Measurements from ENCODE around the gene F2RL1. TPM values are rescaled to one million over a fixed set of nuclear protein-coding genes. Genes with fewer than 3 reads are reported as not detected.

Gene F2RL1
- polyA plus RNA-seq, 1 donor (not counting 4 experiments of a cell fraction or from before 2014, with no cell fraction given) = 182 TPM

DNA sequence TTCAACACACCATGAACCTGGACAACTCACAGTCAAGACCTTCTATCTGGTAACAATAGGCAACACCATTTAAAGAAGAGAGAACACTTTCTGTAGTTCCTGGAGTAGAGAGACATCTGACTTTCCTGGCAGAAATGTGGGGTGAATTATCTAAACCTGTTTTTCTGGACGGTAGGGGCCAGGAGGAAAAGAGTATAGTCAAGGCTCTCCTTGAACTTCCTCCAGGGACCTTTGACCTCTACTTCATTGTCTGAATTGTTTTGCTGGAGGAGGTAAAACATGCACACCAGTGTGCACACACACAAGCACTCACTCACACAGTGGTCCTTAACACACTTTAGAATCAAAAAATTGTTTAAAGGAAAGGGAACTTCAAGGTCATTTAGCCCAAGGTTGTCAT lies 44.2 kb downstream of the F2RL1 start:
- H3K4me2 ChIP-seq (ENCODE audit: control insufficient read depth, extremely low read depth, insufficient read depth, low read depth, low read length) = no peak overlapping the region
- H3K27me3 ChIP-seq (ENCODE audit: control insufficient read depth, extremely low read depth, insufficient read depth, low read length) = no peaks in the 10 kb centered on the region
- TF ChIP-seq EZH2 (IDR thresholded peaks at IDR 0.05; ENCODE audit: low read length) = no peak
- TF ChIP-seq, protein P1, sequence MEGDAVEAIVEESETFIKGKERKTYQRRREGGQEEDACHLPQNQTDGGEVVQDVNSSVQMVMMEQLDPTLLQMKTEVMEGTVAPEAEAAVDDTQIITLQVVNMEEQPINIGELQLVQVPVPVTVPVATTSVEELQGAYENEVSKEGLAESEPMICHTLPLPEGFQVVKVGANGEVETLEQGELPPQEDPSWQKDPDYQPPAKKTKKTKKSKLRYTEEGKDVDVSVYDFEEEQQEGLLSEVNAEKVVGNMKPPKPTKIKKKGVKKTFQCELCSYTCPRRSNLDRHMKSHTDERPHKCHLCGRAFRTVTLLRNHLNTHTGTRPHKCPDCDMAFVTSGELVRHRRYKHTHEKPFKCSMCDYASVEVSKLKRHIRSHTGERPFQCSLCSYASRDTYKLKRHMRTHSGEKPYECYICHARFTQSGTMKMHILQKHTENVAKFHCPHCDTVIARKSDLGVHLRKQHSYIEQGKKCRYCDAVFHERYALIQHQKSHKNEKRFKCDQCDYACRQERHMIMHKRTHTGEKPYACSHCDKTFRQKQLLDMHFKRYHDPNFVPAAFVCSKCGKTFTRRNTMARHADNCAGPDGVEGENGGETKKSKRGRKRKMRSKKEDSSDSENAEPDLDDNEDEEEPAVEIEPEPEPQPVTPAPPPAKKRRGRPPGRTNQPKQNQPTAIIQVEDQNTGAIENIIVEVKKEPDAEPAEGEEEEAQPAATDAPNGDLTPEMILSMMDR (optimal IDR thresholded peaks at IDR 0.05 in 1 of 3, IDR thresholded peaks at IDR 0.05 in 1 of 3, conservative IDR thresholded peaks at IDR 0.05 in 1 of 3; ENCODE audit: extremely low read depth in 1 of 3, insufficient read depth in 2 of 3, low read length in 3 of 3) = no peak
- H3K4me3 ChIP-seq (ENCODE audit: control insufficient read depth in 2 of 3, extremely low read depth in 1 of 3, insufficient read depth in 2 of 3, low read depth in 1 of 3, low read length in 3 of 3) = no peak overlapping the region
- no peaks in the 10 kb centered on the region for H3K79me2 ChIP-seq (ENCODE audit: control insufficient read depth, insufficient read depth, low read length)
- no peaks in the 10 kb centered on the region for H3K36me3 ChIP-seq (ENCODE audit: control insufficient read depth in 2 of 2, extremely low read depth in 1 of 2, insufficient read depth in 2 of 2, low read length in 2 of 2)
- H3K27ac ChIP-seq (ENCODE audit: control insufficient read depth, insufficient read depth, low read length) = no peak overlapping the region
- no peaks in the 10 kb centered on the region for H3K9me3 ChIP-seq (ENCODE audit: control insufficient read depth, low read depth, low read length)
- no peaks in the 10 kb centered on the region for H4K20me1 ChIP-seq (ENCODE audit: control insufficient read depth, extremely low read depth, insufficient read depth, low read length)
- no peak overlapping the region for H3K9ac ChIP-seq (ENCODE audit: control insufficient read depth, extremely low read depth, insufficient read depth, low read length)
- no peak for DNase-seq (ENCODE audit: low read depth, low spot score)
- H3K9me1 ChIP-seq (ENCODE audit: control insufficient read depth, extremely low read depth, insufficient read depth, low read length) = no peaks in the 10 kb centered on the region
- no peak for FAIRE-seq
- no peak overlapping the region for H2AFZ ChIP-seq (ENCODE audit: control insufficient read depth, low read length)
- peaks cover 3% of the 10 kb centered on the region for H3K4me1 ChIP-seq (ENCODE audit: control insufficient read depth, extremely low read depth, insufficient read depth, low read length)
- dilution Hi-C loops (cut with MboI; ENCODE audit: extremely low pct_ligation_motif_present, low sequenced_read_pairs) = no loop called here

DNA sequence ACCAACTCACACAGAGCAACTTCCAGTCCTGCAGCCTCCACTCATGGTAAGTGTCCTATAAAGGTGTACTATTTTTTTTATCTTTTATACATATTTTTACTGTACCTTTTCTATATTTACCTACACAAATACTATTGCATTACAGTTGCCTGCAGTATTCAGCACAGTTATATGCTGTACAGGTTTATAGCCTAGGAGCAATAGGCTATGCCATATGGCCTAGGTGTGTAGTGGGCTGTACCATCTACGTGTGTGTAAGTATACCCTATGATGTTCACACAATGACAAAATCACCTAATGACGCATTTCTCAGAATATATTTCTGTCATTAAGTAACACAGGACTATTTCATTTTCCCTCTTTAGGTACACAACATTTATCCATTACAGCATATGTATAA lies 47.7 kb downstream of the F2RL1 start:
- no peak for TF ChIP-seq EZH2 (IDR thresholded peaks at IDR 0.05; ENCODE audit: low read length)
- TF ChIP-seq, protein P1 (optimal IDR thresholded peaks at IDR 0.05 in 1 of 3, IDR thresholded peaks at IDR 0.05 in 1 of 3, conservative IDR thresholded peaks at IDR 0.05 in 1 of 3; ENCODE audit: extremely low read depth in 1 of 3, insufficient read depth in 2 of 3, low read length in 3 of 3) = no peak
- H3K27ac ChIP-seq (ENCODE audit: control insufficient read depth, insufficient read depth, low read length) = no peak overlapping the region
- H3K4me2 ChIP-seq (ENCODE audit: control insufficient read depth, extremely low read depth, insufficient read depth, low read depth, low read length) = no peak overlapping the region
- peaks cover 4% of the 10 kb centered on the region for H3K4me1 ChIP-seq (ENCODE audit: control insufficient read depth, extremely low read depth, insufficient read depth, low read length)
- dilution Hi-C loops (cut with MboI; ENCODE audit: extremely low pct_ligation_motif_present, low sequenced_read_pairs) = no loop called here
- no peaks in the 10 kb centered on the region for H3K36me3 ChIP-seq (ENCODE audit: control insufficient read depth in 2 of 2, extremely low read depth in 1 of 2, insufficient read depth in 2 of 2, low read length in 2 of 2)
- FAIRE-seq (no peak), DNase-seq (ENCODE audit: low read depth, low spot score) (no peak)
- no peak overlapping the region for H3K4me3 ChIP-seq (ENCODE audit: control insufficient read depth in 2 of 3, extremely low read depth in 1 of 3, insufficient read depth in 2 of 3, low read depth in 1 of 3, low read length in 3 of 3)
- no peaks in the 10 kb centered on the region for H3K27me3 ChIP-seq (ENCODE audit: control insufficient read depth, extremely low read depth, insufficient read depth, low read length)
- no peaks in the 10 kb centered on the region for H4K20me1 ChIP-seq (ENCODE audit: control insufficient read depth, extremely low read depth, insufficient read depth, low read length)
- no peak overlapping the region for H2AFZ ChIP-seq (ENCODE audit: control insufficient read depth, low read length)
- H3K9me1 ChIP-seq (ENCODE audit: control insufficient read depth, extremely low read depth, insufficient read depth, low read length) = no peaks in the 10 kb centered on the region
- no peaks in the 10 kb centered on the region for H3K9me3 ChIP-seq (ENCODE audit: control insufficient read depth, low read depth, low read length)
- no peaks in the 10 kb centered on the region for H3K79me2 ChIP-seq (ENCODE audit: control insufficient read depth, insufficient read depth, low read length)
- H3K9ac ChIP-seq (ENCODE audit: control insufficient read depth, extremely low read depth, insufficient read depth, low read length) = no peak overlapping the region
